ENCODE results near the gene GMDS. TPM values are rescaled to one million over a fixed set of nuclear protein-coding genes. Genes with fewer than 3 reads are reported as not detected.

GMDS gene
- total and polyA plus RNA-seq, 2 experiments from 2014 or later: 3.0 to 12.6 TPM

GRCh38 chr6:1716396-1716795, 529.0 kb downstream of the GMDS start:
- no peaks in the 10 kb centered on the region for H3K9me3 ChIP-seq (ENCODE audit: low read depth)
- no peak overlapping the region for H3K27ac ChIP-seq
- in situ Hi-C loops (cut with MboI): no loop called here
- no peaks in the 10 kb centered on the region for H3K79me2 ChIP-seq (ENCODE audit: insufficient read depth)
- no peaks in the 10 kb centered on the region for H3K9me2 ChIP-seq (ENCODE audit: insufficient read depth)
- no peak overlapping the region for H2AFZ ChIP-seq
- no peak overlapping the region for H3K4me3 ChIP-seq
- H3K27me3 ChIP-seq (replicated peaks; ENCODE audit: insufficient read depth): no peaks in the 10 kb centered on the region
- WGBS, 2 experiments (ENCODE audit: low coverage in 1 of 2, low lambda C conversion rate in 2 of 2, missing lambda C conversion rate in 2 of 2): 66 to 70% methylated on average over 5 of the region's 5 CpGs
- no peak overlapping the region for H3K4me2 ChIP-seq (ENCODE audit: unreplicated experiment)
- no peak for DNase-seq
- H4K20me1 ChIP-seq (ENCODE audit: insufficient read depth): no peaks in the 10 kb centered on the region
- TF ChIP-seq EZH2phosphoT487 (IDR thresholded peaks at IDR 0.05; ENCODE audit: insufficient read depth, low read depth) (no peak), EZH2 (IDR thresholded peaks at IDR 0.05; ENCODE audit: insufficient read depth, poor library complexity, severe bottlenecking) (no peak)
- no peak overlapping the region for H3K9ac ChIP-seq
- no peaks in the 10 kb centered on the region for H3K36me3 ChIP-seq (ENCODE audit: low read depth)
- H3F3A ChIP-seq (ENCODE audit: insufficient read depth): no peaks in the 10 kb centered on the region
- H3K4me1 ChIP-seq (ENCODE audit: insufficient read depth): no peaks in the 10 kb centered on the region

- no peak overlapping the region for H3K27ac ChIP-seq
- no peak for DNase-seq
- no peaks in the 10 kb centered on the region for H3K79me2 ChIP-seq (ENCODE audit: insufficient read depth)
- no peaks in the 10 kb centered on the region for H3K9me3 ChIP-seq (ENCODE audit: low read depth)
- H3K4me1 ChIP-seq (ENCODE audit: insufficient read depth): no peaks in the 10 kb centered on the region
- no peak overlapping the region for H3K9ac ChIP-seq
- no peak overlapping the region for H2AFZ ChIP-seq
- H3K36me3 ChIP-seq (ENCODE audit: low read depth): no peaks in the 10 kb centered on the region
- 75 to 79% methylated on average over 4 of the region's 4 CpGs for WGBS, 2 experiments (ENCODE audit: low coverage in 1 of 2, low lambda C conversion rate in 2 of 2, missing lambda C conversion rate in 2 of 2)
- no peak overlapping the region for H3K4me2 ChIP-seq (ENCODE audit: unreplicated experiment)
- in situ Hi-C loops (cut with MboI): no loop called here
- H4K20me1 ChIP-seq (ENCODE audit: insufficient read depth): no peaks in the 10 kb centered on the region
- no peaks in the 10 kb centered on the region for H3K9me2 ChIP-seq (ENCODE audit: insufficient read depth)
- H3K4me3 ChIP-seq: no peak overlapping the region
- TF ChIP-seq EZH2phosphoT487 (IDR thresholded peaks at IDR 0.05; ENCODE audit: insufficient read depth, low read depth) (no peak), EZH2 (IDR thresholded peaks at IDR 0.05; ENCODE audit: insufficient read depth, poor library complexity, severe bottlenecking) (no peak)
- no peaks in the 10 kb centered on the region for H3K27me3 ChIP-seq (replicated peaks; ENCODE audit: insufficient read depth)
- no peaks in the 10 kb centered on the region for H3F3A ChIP-seq (ENCODE audit: insufficient read depth)
These were observed 530.1 kb downstream of the GMDS start for GRCh38 chr6:1715336-1715735.

GRCh38 chr6:1714654-1715053, 530.8 kb downstream of the GMDS start:
- Histone ChIP-seq H3K79me2 (ENCODE audit: insufficient read depth) (no peaks in the 10 kb centered on the region), H3K27me3 (replicated peaks; ENCODE audit: insufficient read depth) (no peaks in the 10 kb centered on the region), H3K4me1 (ENCODE audit: insufficient read depth) (no peaks in the 10 kb centered on the region), H4K20me1 (ENCODE audit: insufficient read depth) (no peaks in the 10 kb centered on the region), H2AFZ (no peak overlapping the region), H3K27ac (no peak overlapping the region), H3K9ac (no peak overlapping the region), H3K4me3 (no peak overlapping the region), H3K9me2 (ENCODE audit: insufficient read depth) (no peaks in the 10 kb centered on the region), H3K4me2 (ENCODE audit: unreplicated experiment) (no peak overlapping the region), H3K9me3 (ENCODE audit: low read depth) (no peaks in the 10 kb centered on the region), H3K36me3 (ENCODE audit: low read depth) (no peaks in the 10 kb centered on the region), H3F3A (ENCODE audit: insufficient read depth) (no peaks in the 10 kb centered on the region)
- WGBS, 2 experiments (ENCODE audit: low coverage in 1 of 2, low lambda C conversion rate in 2 of 2, missing lambda C conversion rate in 2 of 2): 82 to 91% methylated on average over 5 of the region's 5 CpGs
- no peak for TF ChIP-seq EZH2phosphoT487 (IDR thresholded peaks at IDR 0.05; ENCODE audit: insufficient read depth, low read depth)
- no peak for TF ChIP-seq EZH2 (IDR thresholded peaks at IDR 0.05; ENCODE audit: insufficient read depth, poor library complexity, severe bottlenecking)
- no peak for DNase-seq
- in situ Hi-C loops (cut with MboI): no loop called here

GRCh38 chr6:1713016-1713600, 532.3 kb downstream of the GMDS start:
- Histone ChIP-seq H3K27ac (no peak overlapping the region), H3K4me2 (ENCODE audit: unreplicated experiment) (no peak overlapping the region), H4K20me1 (ENCODE audit: insufficient read depth) (no peaks in the 10 kb centered on the region), H3K4me1 (ENCODE audit: insufficient read depth) (no peaks in the 10 kb centered on the region), H3K9me3 (ENCODE audit: low read depth) (no peaks in the 10 kb centered on the region), H3F3A (ENCODE audit: insufficient read depth) (no peaks in the 10 kb centered on the region), H2AFZ (no peak overlapping the region), H3K79me2 (ENCODE audit: insufficient read depth) (no peaks in the 10 kb centered on the region), H3K9ac (no peak overlapping the region), H3K36me3 (ENCODE audit: low read depth) (no peaks in the 10 kb centered on the region), H3K27me3 (replicated peaks; ENCODE audit: insufficient read depth) (no peaks in the 10 kb centered on the region), H3K4me3 (no peak overlapping the region), H3K9me2 (ENCODE audit: insufficient read depth) (no peaks in the 10 kb centered on the region)
- WGBS, 2 experiments (ENCODE audit: low coverage in 1 of 2, low lambda C conversion rate in 2 of 2, missing lambda C conversion rate in 2 of 2): 78 to 86% methylated on average over 14 to 16 of the region's 16 CpGs
- TF ChIP-seq EZH2phosphoT487 (IDR thresholded peaks at IDR 0.05; ENCODE audit: insufficient read depth, low read depth) (no peak), EZH2 (IDR thresholded peaks at IDR 0.05; ENCODE audit: insufficient read depth, poor library complexity, severe bottlenecking) (no peak)
- no peak for DNase-seq
- in situ Hi-C loops (cut with MboI): no loop called here

- Histone ChIP-seq H3K4me2 (ENCODE audit: unreplicated experiment) (no peak overlapping the region), H3K79me2 (ENCODE audit: insufficient read depth) (no peaks in the 10 kb centered on the region), H3K27me3 (replicated peaks; ENCODE audit: insufficient read depth) (no peaks in the 10 kb centered on the region), H3K9ac (no peak overlapping the region), H3K27ac (no peak overlapping the region), H4K20me1 (ENCODE audit: insufficient read depth) (no peaks in the 10 kb centered on the region), H2AFZ (no peak overlapping the region), H3K9me3 (ENCODE audit: low read depth) (no peaks in the 10 kb centered on the region), H3K4me3 (no peak overlapping the region), H3K9me2 (ENCODE audit: insufficient read depth) (no peaks in the 10 kb centered on the region), H3K36me3 (ENCODE audit: low read depth) (no peaks in the 10 kb centered on the region), H3K4me1 (ENCODE audit: insufficient read depth) (no peaks in the 10 kb centered on the region), H3F3A (ENCODE audit: insufficient read depth) (no peaks in the 10 kb centered on the region)
- in situ Hi-C loops (cut with MboI): no loop called here
- no peak for DNase-seq
- no peak for TF ChIP-seq EZH2phosphoT487 (IDR thresholded peaks at IDR 0.05; ENCODE audit: insufficient read depth, low read depth)
- TF ChIP-seq EZH2 (IDR thresholded peaks at IDR 0.05; ENCODE audit: insufficient read depth, poor library complexity, severe bottlenecking): no peak
- WGBS, 2 experiments (ENCODE audit: low coverage in 1 of 2, low lambda C conversion rate in 2 of 2, missing lambda C conversion rate in 2 of 2): 77 to 87% methylated on average over 3 of the region's 3 CpGs
These were observed 533.0 kb downstream of the GMDS start for GRCh38 chr6:1712451-1712850.
